ENCODE measurements around the gene TMEM213.
A peak's percentile ranks its signal among the peaks of the same experiment; 100 is the strongest.
"Not testable (repeated sequence)": the region's sequence is repeated elsewhere in the genome, so short reads cannot be mapped to it uniquely, and the experiment has no call there.

Gene TMEM213

DNA sequence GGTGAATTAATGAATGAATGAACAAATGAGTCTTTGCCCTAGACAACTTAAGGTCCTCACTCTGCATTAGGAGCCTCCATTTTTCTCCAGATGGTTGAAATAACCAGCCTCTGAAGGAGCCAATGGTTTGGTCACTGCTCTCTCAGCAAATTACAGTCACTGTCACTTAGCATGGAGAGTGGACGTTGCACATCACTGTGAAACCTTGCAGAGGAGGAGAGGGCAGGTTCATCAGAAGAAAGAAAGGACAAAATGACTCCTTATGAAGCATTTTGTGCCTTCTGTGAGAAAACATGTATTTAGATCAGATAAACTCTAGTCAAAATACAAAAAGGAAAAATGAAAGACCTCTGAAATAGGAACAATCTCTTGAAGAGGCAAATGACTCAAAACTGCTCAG lies 6.8 kb downstream of the TMEM213 start:
- H3K4me3 ChIP-seq (ENCODE audit: low read length), result no peak overlapping the region
- no peak for DNase-seq (ENCODE audit: low read depth)

GRCh38 chr7:138809346-138809745 lies 11.6 kb downstream of the TMEM213 start:
- TF ChIP-seq, protein P1, sequence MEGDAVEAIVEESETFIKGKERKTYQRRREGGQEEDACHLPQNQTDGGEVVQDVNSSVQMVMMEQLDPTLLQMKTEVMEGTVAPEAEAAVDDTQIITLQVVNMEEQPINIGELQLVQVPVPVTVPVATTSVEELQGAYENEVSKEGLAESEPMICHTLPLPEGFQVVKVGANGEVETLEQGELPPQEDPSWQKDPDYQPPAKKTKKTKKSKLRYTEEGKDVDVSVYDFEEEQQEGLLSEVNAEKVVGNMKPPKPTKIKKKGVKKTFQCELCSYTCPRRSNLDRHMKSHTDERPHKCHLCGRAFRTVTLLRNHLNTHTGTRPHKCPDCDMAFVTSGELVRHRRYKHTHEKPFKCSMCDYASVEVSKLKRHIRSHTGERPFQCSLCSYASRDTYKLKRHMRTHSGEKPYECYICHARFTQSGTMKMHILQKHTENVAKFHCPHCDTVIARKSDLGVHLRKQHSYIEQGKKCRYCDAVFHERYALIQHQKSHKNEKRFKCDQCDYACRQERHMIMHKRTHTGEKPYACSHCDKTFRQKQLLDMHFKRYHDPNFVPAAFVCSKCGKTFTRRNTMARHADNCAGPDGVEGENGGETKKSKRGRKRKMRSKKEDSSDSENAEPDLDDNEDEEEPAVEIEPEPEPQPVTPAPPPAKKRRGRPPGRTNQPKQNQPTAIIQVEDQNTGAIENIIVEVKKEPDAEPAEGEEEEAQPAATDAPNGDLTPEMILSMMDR (IDR thresholded peaks at IDR 0.05; ENCODE audit: insufficient read depth, low read depth, low read length, missing control alignments), result no peak
- DNase-seq (ENCODE audit: low read depth), result no peak
- H3K4me3 ChIP-seq (ENCODE audit: low read length), result no peak overlapping the region

More for the DNA sequence above, 6.8 kb downstream of the TMEM213 start:
- TF ChIP-seq, protein P1 (IDR thresholded peaks at IDR 0.05; ENCODE audit: insufficient read depth, low read depth, low read length, missing control alignments), result no peak

GRCh38 chr7:138811327-138811726 lies 13.5 kb downstream of the TMEM213 start:
- not testable (repeated sequence) for H3K4me3 ChIP-seq (ENCODE audit: low read length); DNase-seq (ENCODE audit: low read depth)

DNA sequence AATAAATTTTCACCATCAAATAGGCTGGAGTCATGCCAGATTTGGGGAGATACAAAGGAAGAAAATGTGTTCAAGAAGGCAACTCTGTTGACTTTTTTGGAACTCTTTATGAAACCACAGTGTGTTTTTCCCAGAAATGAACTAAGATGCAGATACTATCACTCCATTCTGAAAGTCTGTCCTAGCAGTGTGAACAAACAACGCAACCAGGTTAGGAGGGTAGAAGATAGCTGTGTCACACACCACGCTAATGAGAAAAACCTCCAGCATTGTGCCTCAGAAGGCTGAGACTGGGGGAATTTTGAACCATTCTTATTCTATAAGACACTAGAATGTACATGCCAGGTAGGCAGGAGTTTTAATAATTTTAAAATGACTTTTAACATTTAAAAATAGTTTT lies 16.2 kb downstream of the TMEM213 start:
- H3K4me3 ChIP-seq (ENCODE audit: low read length), result no peak overlapping the region
- TF ChIP-seq, protein P1 (IDR thresholded peaks at IDR 0.05; ENCODE audit: insufficient read depth, low read depth, low read length, missing control alignments), result no peak
- DNase-seq (ENCODE audit: low read depth), result no peak

- peak; percentile 10 for DNase-seq (ENCODE audit: low read depth)
- TF ChIP-seq, protein P1 (IDR thresholded peaks at IDR 0.05; ENCODE audit: insufficient read depth, low read depth, low read length, missing control alignments), result no peak
- H3K4me3 ChIP-seq (ENCODE audit: low read length), result no peak overlapping the region
Observed at GRCh38 chr7:138814816-138815332, 17.1 kb downstream of the TMEM213 start.

DNA sequence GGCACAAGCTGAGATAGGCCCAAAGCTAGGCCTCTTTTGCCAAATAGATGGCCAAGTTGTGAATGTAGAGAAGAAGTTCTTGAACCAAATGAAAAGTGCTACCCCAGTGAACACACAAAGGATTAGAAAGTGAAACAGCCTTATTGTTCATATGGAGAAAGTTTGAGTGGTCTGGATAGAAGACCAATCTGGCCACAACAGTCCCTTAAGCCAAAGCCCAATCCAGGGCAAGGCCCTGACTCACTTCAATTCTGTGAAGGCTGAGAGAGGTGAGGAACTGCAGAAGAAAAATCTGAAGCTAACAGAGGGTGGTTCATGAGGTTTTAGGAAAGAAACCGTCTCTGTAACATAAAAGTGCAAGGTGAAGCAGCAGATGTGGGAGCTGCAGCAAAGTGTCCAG lies 18.9 kb downstream of the TMEM213 start:
- DNase-seq (ENCODE audit: low read depth), result no peak
- TF ChIP-seq, protein P1 (IDR thresholded peaks at IDR 0.05; ENCODE audit: insufficient read depth, low read depth, low read length, missing control alignments), result no peak
- no peak overlapping the region for H3K4me3 ChIP-seq (ENCODE audit: low read length)

DNA sequence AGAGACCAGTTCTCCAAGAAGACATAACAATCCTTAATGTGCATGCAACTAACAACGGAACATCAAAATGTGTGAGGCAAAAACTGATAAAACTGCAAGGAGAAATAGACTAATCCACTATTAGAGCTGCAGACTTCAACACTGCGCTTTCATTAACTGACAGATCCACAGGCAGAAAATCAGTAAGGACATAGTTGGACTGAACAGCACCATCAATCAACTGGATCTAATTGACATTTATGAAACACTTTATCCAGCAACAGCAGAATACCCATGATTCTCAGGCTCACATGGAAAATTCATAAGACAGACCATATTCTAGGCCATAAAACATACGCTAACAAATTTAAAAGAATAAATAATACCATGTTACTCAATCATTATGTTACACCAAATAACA lies 21.8 kb downstream of the TMEM213 start:
- H3K4me3 ChIP-seq (ENCODE audit: low read length), result no peak overlapping the region
- no peak for DNase-seq (ENCODE audit: low read depth)
- TF ChIP-seq, protein P1 (IDR thresholded peaks at IDR 0.05; ENCODE audit: insufficient read depth, low read depth, low read length, missing control alignments), result no peak
